HG03159 (cell line): ENCODE results near the gene CD81.
A peak's percentile ranks its signal among the peaks of the same experiment; 100 is the strongest.

Experiments used
- ATAC-seq: cut with Tn5 transposase; IDR thresholded peaks from one replicate; pipeline ENCODE4 v1.9.1; 2021; ENCODE audit warnings: mild to moderate bottlenecking, moderate library complexity; ENCODE audit not compliant: unreplicated experiment

The CD81 gene

GRCh38 chr11:2388431-2389376 is 11.6 kb downstream of the CD81 start:
- no peak for ATAC-seq

GRCh38 chr11:2389377-2390026 is 12.4 kb downstream of the CD81 start:
- no peak for ATAC-seq

GRCh38 chr11:2390091-2390724 is 13.1 kb downstream of the CD81 start:
- no peak for ATAC-seq

- ATAC-seq: no peak
Observed at GRCh38 chr11:2390725-2391151, 13.6 kb downstream of the CD81 start.

GRCh38 chr11:2391181-2391975 is 14.3 kb downstream of the CD81 start:
- ATAC-seq: no peak

- no peak for ATAC-seq
Observed at GRCh38 chr11:2392241-2392959, 15.3 kb downstream of the CD81 start.

GRCh38 chr11:2393111-2393868 is 16.2 kb downstream of the CD81 start:
- ATAC-seq: no peak

GRCh38 chr11:2393941-2394817 is 17.1 kb downstream of the CD81 start:
- ATAC-seq: no peak

GRCh38 chr11:2394818-2395105 is 17.7 kb downstream of the CD81 start:
- ATAC-seq: no peak

- ATAC-seq: no peak
Observed at GRCh38 chr11:2395211-2395730, 18.2 kb downstream of the CD81 start.

- no peak for ATAC-seq
Observed at GRCh38 chr11:2395856-2396255, 18.7 kb downstream of the CD81 start.

GRCh38 chr11:2396471-2396870 is 19.4 kb downstream of the CD81 start:
- ATAC-seq: no peak

- ATAC-seq: no peak
Observed at GRCh38 chr11:2397005-2397404, 19.9 kb downstream of the CD81 start.

- ATAC-seq: no peak
Observed at GRCh38 chr11:2398664-2399355, 21.7 kb downstream of the CD81 start.

- peak; percentile 5 for ATAC-seq
Observed at GRCh38 chr11:2399488-2400068, 22.5 kb downstream of the CD81 start.

GRCh38 chr11:2400069-2400761 is 23.1 kb downstream of the CD81 start, which contains the start of gene TSSC4:
TSS of gene TSSC4 (plus strand) at chr11:2400750. CDS start at chr11:2402634, 1,884 bp downstream.
- peak; percentile 81 for ATAC-seq
